Measurements from ENCODE around the gene TPRG1. TPM values are rescaled to one million over a fixed set of nuclear protein-coding genes. Genes with fewer than 3 reads are reported as not detected.

TPRG1 gene
- total RNA-seq, 2 donors from 2014 or later: 1.5 to 5.0 TPM

- Mint-ChIP-seq H3K4me3 (no peak overlapping the region), H3K36me3 (no peaks in the 10 kb centered on the region), H3K27ac (no peak overlapping the region), H3K9me3 (no peaks in the 10 kb centered on the region), H3K4me1 (ENCODE audit: low read depth in 2 of 2) (no peaks in the 10 kb centered on the region), H3K27me3 (peaks cover 0 to 9% of the 10 kb centered on the region in 2 donors)
- DNase-seq (ENCODE audit: low spot score) (no peak), ATAC-seq (no peak)
These were observed 91.0 kb downstream of the TPRG1 start for GRCh38 chr3:189262746-189263145.

GRCh38 chr3:189267981-189268613 is 96.3 kb downstream of the TPRG1 start:
- Mint-ChIP-seq H3K36me3 (no peaks in the 10 kb centered on the region), H3K4me3 (no peak overlapping the region), H3K9me3 (no peaks in the 10 kb centered on the region), H3K27me3 (peaks cover 0 to 9% of the 10 kb centered on the region in 2 donors), H3K27ac (no peak overlapping the region), H3K4me1 (ENCODE audit: low read depth in 2 of 2) (peaks cover 0 to 5% of the 10 kb centered on the region in 2 donors)
- no peak for ATAC-seq
- DNase-seq (ENCODE audit: low spot score): no peak

GRCh38 chr3:189269365-189269764 is 97.6 kb downstream of the TPRG1 start:
- H3K27me3 Mint-ChIP-seq: peaks cover 0 to 8% of the 10 kb centered on the region in 2 donors
- no peaks in the 10 kb centered on the region for H3K36me3 Mint-ChIP-seq
- H3K4me1 Mint-ChIP-seq (ENCODE audit: low read depth in 2 of 2): peaks cover 0 to 5% of the 10 kb centered on the region in 2 donors
- DNase-seq (ENCODE audit: low spot score) (no peak), ATAC-seq (no peak)
- H3K27ac Mint-ChIP-seq: no peak overlapping the region
- no peaks in the 10 kb centered on the region for H3K9me3 Mint-ChIP-seq
- H3K4me3 Mint-ChIP-seq: no peak overlapping the region

GRCh38 chr3:189270248-189270832 is 98.6 kb downstream of the TPRG1 start:
- no peaks in the 10 kb centered on the region for H3K36me3 Mint-ChIP-seq
- H3K27me3 Mint-ChIP-seq: peaks cover 4 to 9% of the 10 kb centered on the region in 2 donors
- H3K27ac Mint-ChIP-seq: no peak overlapping the region
- no peak for ATAC-seq
- H3K4me1 Mint-ChIP-seq (ENCODE audit: low read depth in 2 of 2): peaks cover 0 to 9% of the 10 kb centered on the region in 2 donors
- DNase-seq (ENCODE audit: low spot score): no peak
- H3K9me3 Mint-ChIP-seq: no peaks in the 10 kb centered on the region
- H3K4me3 Mint-ChIP-seq: no peak overlapping the region

- no peak overlapping the region for H3K27ac Mint-ChIP-seq
- peaks cover 0 to 23% of the 10 kb centered on the region in 2 donors for H3K4me1 Mint-ChIP-seq (ENCODE audit: low read depth in 2 of 2)
- H3K36me3 Mint-ChIP-seq: no peaks in the 10 kb centered on the region
- ATAC-seq (no peak), DNase-seq (ENCODE audit: low spot score) (no peak)
- H3K4me3 Mint-ChIP-seq: no peak overlapping the region
- peaks cover 13% of the 10 kb centered on the region in 2 donors for H3K27me3 Mint-ChIP-seq
- peaks cover 3% of the 10 kb centered on the region for H3K9me3 Mint-ChIP-seq
These were observed 100.8 kb downstream of the TPRG1 start for GRCh38 chr3:189272500-189273119.

- no peak overlapping the region for H3K27ac Mint-ChIP-seq
- DNase-seq (ENCODE audit: low spot score) (no peak), ATAC-seq (no peak)
- H3K4me1 Mint-ChIP-seq (ENCODE audit: low read depth in 2 of 2): peaks cover 0 to 28% of the 10 kb centered on the region in 2 donors
- no peaks in the 10 kb centered on the region for H3K36me3 Mint-ChIP-seq
- H3K9me3 Mint-ChIP-seq: peaks cover 3% of the 10 kb centered on the region
- H3K27me3 Mint-ChIP-seq: peaks cover 13% of the 10 kb centered on the region in 2 donors
- H3K4me3 Mint-ChIP-seq: no peak overlapping the region
These were observed 102.0 kb downstream of the TPRG1 start for GRCh38 chr3:189273736-189274135.

- no peaks in the 10 kb centered on the region for H3K36me3 Mint-ChIP-seq
- H3K4me1 Mint-ChIP-seq (ENCODE audit: low read depth in 2 of 2): peaks cover 0 to 28% of the 10 kb centered on the region in 2 donors
- no peak overlapping the region for H3K27ac Mint-ChIP-seq
These were observed 103.4 kb downstream of the TPRG1 start for GRCh38 chr3:189275182-189275581.

GRCh38 chr3:189275852-189276251 is 104.1 kb downstream of the TPRG1 start:
- Mint-ChIP-seq H3K4me3 (peak overlapping the region; percentile 10), H3K9me3 (peaks cover 3% of the 10 kb centered on the region), H3K4me1 (ENCODE audit: low read depth in 2 of 2) (peaks cover 0 to 28% of the 10 kb centered on the region in 2 donors), H3K27ac (peak overlapping the region in 1 of 2 donors; percentile 7), H3K36me3 (no peaks in the 10 kb centered on the region), H3K27me3 (peaks cover 13% of the 10 kb centered on the region in 2 donors)
- no peak for DNase-seq (ENCODE audit: low spot score)
- no peak for ATAC-seq

More at GRCh38 chr3:189275182-189275581, 103.4 kb downstream of the TPRG1 start:
- ATAC-seq: no peak
- DNase-seq (ENCODE audit: low spot score): no peak
- Mint-ChIP-seq H3K27me3 (peaks cover 13% of the 10 kb centered on the region in 2 donors), H3K4me3 (no peak overlapping the region), H3K9me3 (peaks cover 3% of the 10 kb centered on the region)

GRCh38 chr3:189276444-189277219 is 104.9 kb downstream of the TPRG1 start:
- no peak overlapping the region for H3K27ac Mint-ChIP-seq
- peaks cover 13% of the 10 kb centered on the region in 2 donors for H3K27me3 Mint-ChIP-seq
- H3K9me3 Mint-ChIP-seq: peaks cover 3% of the 10 kb centered on the region
- H3K36me3 Mint-ChIP-seq: no peaks in the 10 kb centered on the region
- no peak for ATAC-seq
- no peak for DNase-seq (ENCODE audit: low spot score)
- H3K4me1 Mint-ChIP-seq (ENCODE audit: low read depth in 2 of 2): peaks cover 0 to 28% of the 10 kb centered on the region in 2 donors
- peak overlapping the region; percentile 15 for H3K4me3 Mint-ChIP-seq

GRCh38 chr3:189277711-189278110 is 105.9 kb downstream of the TPRG1 start:
- Mint-ChIP-seq H3K9me3 (peaks cover 3% of the 10 kb centered on the region), H3K4me1 (ENCODE audit: low read depth in 2 of 2) (peaks cover 0 to 24% of the 10 kb centered on the region in 2 donors), H3K27me3 (peaks cover 10 to 13% of the 10 kb centered on the region in 2 donors), H3K4me3 (no peak overlapping the region), H3K36me3 (no peaks in the 10 kb centered on the region), H3K27ac (no peak overlapping the region)
- ATAC-seq (peak in 1 of 2 donors; percentile 68), DNase-seq (ENCODE audit: low spot score) (no peak)

GRCh38 chr3:189278221-189278620 is 106.5 kb downstream of the TPRG1 start:
- Mint-ChIP-seq H3K9me3 (peaks cover 3% of the 10 kb centered on the region), H3K27ac (no peak overlapping the region), H3K4me3 (no peak overlapping the region), H3K4me1 (ENCODE audit: low read depth in 2 of 2) (peaks cover 0 to 23% of the 10 kb centered on the region in 2 donors), H3K27me3 (peaks cover 10 to 13% of the 10 kb centered on the region in 2 donors), H3K36me3 (no peaks in the 10 kb centered on the region)
- no peak for ATAC-seq
- no peak for DNase-seq (ENCODE audit: low spot score)

GRCh38 chr3:189282189-189282588 is 110.4 kb downstream of the TPRG1 start:
- Mint-ChIP-seq H3K27ac (no peak overlapping the region), H3K9me3 (no peaks in the 10 kb centered on the region), H3K36me3 (no peaks in the 10 kb centered on the region), H3K27me3 (peaks cover 0 to under 1% of the 10 kb centered on the region in 2 donors), H3K4me3 (no peak overlapping the region), H3K4me1 (ENCODE audit: low read depth in 2 of 2) (peaks cover 3 to 20% of the 10 kb centered on the region in 2 donors)
- ATAC-seq (no peak), DNase-seq (ENCODE audit: low spot score) (no peak)

- Mint-ChIP-seq H3K4me3 (no peak overlapping the region), H3K36me3 (no peaks in the 10 kb centered on the region), H3K9me3 (no peaks in the 10 kb centered on the region), H3K27ac (no peak overlapping the region), H3K27me3 (no peaks in the 10 kb centered on the region), H3K4me1 (ENCODE audit: low read depth in 2 of 2) (peaks cover 3 to 18% of the 10 kb centered on the region in 2 donors)
- ATAC-seq (no peak), DNase-seq (ENCODE audit: low spot score) (no peak)
These were observed 111.0 kb downstream of the TPRG1 start for GRCh38 chr3:189282741-189283140.

All from natural killer cell treated with Interleukin-12 subunit alpha and Interleukin-12 subunit beta and Interleukin-15 and Interleukin-18, amount 100 ng/mL, for 72 hours (primary cell).